Activated CD4-positive, CD25-positive, alpha-beta regulatory T cell treated with anti-CD3 and anti-CD28 coated beads, Interleukin-2, amount 50 U/mL, for 24 hours (primary cell): ENCODE measurements around the gene PRKG1.
A peak's percentile ranks its signal among the peaks of the same experiment; 100 is the strongest.

ENCODE experiments used
- ATAC-seq, 2 donors: fragments of 150-1000 bp; cut with Tn5 transposase; one replicate each; pipeline ENCODE4 v1.10.0; 2021; ENCODE audit warnings: mild to moderate bottlenecking in 1 of 2, moderate library complexity in 1 of 2

PRKG1 gene

DNA sequence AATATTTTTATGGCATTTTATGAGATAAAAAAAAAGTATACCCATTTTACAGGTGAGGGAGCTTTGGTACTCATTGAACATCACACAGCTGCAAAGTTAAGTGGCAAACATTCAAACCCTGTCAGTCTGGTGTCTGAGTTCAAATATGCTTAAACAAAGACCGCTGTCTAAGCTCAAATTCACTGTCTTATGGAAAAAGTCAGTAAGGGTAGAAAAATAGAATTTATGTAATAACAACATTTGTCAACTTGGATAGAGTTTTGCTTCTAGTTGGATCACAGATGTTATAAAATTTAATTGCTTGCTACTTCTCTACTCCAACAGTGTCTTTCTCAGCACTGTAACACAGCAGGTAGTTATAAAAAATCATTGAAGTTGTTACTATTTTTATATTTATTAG is 786.8 kb downstream of the PRKG1 start:
- no peak for ATAC-seq

DNA sequence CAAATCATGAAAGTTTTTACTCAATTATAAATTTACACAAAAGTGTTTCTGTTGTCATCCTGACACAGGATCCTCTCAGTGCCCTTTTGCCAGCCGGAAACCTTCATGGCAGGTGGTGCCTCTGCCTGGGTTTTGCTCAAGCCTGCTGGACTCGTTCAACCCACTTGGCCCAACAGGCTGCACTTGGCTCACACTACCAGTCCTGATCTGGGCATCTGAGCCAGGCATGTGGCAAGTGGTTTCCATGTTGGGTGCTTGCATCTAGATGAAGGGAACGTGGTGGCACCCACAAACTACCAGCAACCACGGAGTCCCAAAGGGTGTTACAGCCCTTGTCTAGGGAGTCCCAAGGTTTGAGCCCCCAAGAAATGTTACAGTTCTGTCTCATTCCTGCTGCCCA is 787.4 kb downstream of the PRKG1 start:
- ATAC-seq: no peak

DNA sequence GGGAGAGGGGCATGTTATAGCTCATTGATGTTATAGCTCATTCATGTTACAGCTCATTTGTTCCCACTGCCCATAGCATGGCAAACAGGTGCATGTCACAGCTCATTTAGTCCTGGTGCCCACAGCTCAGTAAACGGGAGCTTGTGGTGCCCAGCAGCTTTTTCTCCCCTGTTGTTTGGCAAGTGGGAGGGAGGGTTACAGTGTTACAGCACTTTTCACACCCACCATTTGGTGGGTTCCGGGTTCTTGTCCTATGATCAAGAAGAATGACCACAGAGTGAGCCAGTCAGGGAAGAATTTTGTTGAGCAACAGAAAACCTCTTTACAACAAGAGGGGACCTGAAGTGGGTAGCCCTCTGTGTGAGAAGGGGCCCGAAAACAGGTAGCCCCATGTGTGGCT is 787.9 kb downstream of the PRKG1 start:
- ATAC-seq: no peak

DNA sequence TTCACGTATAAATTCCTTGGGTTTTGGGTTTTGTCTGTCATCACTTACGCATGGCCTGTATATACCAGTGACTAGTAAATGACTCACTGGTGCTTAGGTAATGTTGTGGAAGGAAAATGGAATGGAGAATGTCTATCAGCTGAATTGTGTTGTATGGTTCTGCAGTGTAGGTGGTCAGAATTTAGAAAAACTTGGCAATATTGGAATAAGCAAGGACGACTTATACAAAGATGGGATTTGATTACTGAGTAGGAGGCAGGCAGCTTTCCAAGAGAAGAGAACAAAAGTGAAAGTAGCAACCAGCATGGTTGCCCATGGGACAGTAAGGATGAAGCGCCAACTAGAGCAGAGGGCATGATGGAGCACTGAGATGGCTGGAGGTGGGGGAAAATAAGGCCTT is 793.7 kb downstream of the PRKG1 start:
- ATAC-seq: no peak

DNA sequence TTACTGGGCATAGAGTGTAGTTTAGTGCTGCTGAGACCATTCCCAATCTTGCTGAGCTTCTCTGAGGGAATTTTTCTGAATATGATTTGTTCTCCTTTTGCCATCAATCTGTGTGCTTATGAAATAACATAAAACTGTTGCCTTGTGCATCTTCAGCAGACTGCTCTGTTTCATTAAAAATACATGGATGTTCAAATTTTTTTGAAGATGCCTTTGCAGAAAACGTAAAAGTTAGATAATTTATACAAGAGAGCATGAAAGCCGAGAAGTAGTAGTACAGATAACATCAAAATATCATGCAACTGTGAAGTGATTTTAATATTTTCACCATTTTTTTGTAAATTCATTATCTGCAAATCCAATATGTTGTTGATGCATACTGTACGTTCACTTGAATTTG is 799.8 kb downstream of the PRKG1 start:
- ATAC-seq: no peak

DNA sequence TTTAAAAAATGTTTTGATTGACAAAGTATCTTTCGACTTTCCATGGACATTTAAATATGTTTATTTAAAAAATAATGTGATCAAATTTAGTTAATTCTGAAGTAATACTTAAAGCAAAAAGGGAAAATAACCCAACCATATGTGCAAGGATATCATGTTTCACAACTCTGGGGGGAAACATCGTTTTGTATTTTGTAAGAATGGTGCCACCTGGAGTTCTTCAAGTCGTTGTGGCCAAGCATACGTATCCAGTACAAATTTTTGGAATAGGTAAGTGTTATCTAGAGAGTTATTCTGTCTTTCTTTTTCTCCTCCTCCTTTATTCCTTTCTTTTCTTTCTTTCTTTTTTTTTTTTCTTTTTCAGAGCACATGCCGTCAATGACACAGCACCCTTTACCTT is 801.3 kb downstream of the PRKG1 start:
- no peak for ATAC-seq

DNA sequence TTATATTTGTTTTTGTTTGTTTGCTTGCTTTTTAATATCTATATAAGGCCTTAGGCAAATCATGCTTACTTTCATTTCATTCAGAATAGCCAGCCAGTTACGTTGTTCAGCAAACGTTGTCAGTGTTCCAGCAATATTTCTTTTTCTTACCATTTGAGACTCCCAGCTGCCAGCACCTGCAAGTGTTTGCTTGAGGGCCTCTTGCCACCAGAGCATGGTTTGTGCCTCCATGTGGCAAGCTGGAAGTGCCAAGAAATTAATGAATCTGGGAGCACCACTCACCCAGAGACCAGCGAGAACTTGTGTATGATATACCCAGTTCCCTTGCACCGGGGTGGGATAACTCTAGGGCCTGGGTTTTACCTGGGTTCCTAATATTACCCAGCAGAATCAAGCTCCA is 802.2 kb downstream of the PRKG1 start:
- no peak for ATAC-seq

DNA sequence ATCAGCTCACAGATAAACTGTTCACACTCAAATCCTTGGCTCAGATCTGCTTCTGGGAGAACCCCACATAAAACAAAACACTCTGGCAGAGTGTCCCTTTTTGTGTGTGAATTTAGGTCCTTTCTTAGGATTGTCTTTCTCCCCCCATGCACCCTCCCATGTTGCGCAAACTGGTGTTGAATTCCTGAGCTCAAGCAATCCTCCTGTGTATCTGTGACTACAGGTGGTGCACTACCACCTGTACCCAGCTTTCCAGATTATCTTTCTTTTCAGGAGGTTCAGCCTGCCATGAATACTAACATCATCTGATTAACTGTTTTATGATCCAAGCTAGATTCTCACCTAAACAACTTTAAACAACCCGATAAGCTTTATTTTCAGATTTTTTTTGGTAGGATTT is 802.7 kb downstream of the PRKG1 start:
- ATAC-seq: no peak

DNA sequence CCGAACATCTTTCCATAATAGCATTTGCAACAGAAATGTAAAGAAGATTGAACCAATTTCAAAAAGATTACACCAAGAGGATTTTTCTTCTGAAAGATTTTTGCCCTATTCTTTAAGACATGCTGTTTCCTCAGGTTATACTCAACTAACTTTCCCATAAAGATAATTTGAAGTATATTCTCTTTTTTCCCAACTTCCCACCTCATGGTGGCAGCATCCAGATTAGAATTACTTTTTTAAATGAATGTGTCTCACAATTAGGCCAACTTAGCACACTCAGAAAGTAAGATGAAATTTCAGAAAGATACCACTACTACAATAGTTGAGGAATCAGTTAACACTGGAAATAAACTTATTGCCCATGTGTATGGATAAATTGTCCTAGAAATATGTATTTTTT is 803.3 kb downstream of the PRKG1 start:
- ATAC-seq: no peak

DNA sequence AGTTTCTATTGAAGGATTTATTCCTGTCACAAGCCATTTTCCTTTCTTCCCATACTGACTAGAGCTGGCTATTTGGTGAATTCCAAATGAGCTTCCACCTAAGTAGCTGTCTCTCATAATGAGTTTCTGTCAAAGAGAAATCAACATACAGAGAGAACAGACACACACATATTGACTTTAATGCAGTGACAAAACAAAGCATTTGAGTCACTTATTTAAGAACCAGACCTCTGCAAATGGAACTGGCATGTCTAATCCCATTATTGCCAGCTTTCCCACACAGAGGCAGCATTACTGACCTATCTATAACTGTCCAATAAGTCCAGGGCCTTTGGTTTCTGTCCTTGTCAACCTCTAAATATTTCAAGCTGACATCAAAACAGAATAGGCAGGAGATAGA is 804.4 kb downstream of the PRKG1 start:
- no peak for ATAC-seq

DNA sequence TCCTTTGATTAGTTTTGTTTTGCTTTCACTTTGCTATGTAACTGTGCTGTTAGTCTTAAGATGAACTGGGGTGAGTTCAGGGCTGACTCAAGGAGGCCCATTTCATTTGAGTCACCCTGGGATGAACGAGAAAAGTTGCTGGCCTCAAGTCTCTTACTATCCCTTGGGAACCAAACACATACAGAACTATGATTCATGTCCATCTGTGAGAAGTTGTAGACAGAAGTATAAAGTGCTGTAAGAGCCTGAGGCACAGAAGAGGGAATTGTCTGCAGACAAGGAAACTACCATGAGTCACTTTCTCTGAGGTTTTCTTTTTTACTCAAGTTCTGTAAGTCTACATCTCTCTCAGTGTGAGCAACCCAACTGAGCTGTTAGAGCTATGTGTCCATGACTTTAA is 805.0 kb downstream of the PRKG1 start:
- peak; percentile 82 to 85 for ATAC-seq

DNA sequence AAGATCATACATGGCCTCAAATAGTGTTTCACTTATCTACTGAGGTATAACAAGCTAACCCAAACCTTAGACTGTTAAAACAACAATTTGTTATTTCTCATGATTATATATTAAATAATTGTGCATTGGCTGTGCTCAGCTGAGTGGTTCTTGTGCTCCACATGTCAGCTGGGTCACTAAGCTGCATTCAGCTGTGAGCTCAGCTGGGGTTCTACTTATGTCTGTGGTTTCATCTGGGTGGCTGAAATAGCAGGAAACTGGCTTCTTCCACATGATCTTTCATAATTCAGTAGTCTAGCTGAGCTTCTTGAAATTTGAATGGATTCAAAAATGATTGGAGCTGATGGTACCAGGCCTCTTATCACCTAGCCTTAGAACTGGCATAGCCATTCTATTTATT is 806.9 kb downstream of the PRKG1 start:
- no peak for ATAC-seq

DNA sequence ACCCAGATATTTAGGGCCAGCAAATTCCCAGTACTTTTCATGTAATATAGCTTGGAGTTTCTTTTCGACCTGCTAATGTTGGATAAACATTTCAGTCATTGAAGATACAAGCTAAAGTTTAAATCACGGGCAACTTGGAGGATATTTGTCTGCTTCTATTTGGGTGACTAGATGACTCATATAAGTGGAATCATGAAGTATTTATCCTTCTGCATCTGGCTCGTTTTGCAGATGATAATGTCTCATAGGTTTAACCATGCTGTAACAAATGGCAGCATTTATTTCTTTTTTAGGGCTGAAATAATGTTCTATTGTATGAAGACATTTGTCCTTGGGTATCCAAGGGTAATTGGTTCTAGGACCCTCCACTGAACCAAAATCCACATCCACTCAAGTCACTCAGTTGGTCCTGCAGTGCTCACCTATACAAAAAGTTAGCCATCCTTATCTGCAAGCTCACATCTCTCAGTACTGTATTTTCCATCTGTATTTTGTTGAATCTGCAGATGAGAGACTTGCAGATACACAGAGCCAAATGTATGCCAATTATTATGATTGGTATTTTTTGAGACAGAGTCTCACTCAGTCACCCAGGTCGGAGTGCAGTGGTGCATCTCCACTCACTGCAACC is 812.3 kb downstream of the PRKG1 start:
- no peak for ATAC-seq

DNA sequence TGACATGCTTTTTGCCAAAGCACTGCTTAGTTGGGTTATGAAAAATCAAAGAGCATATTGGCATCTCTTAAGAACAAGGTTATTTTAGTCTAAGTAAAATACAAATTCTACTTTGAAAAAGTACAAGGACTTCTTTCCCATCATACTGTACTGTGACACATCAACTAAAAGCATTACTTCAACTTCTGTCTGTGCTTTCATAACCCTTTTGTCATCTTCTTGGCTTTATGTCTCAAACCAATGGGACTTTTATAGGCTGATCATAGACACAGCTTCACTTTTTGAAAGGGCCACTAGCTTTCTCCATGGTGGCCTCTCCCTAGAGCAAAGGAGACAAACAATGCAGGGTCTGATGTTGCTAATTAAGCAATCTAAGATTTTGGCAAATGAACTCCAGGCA is 814.0 kb downstream of the PRKG1 start:
- no peak for ATAC-seq

DNA sequence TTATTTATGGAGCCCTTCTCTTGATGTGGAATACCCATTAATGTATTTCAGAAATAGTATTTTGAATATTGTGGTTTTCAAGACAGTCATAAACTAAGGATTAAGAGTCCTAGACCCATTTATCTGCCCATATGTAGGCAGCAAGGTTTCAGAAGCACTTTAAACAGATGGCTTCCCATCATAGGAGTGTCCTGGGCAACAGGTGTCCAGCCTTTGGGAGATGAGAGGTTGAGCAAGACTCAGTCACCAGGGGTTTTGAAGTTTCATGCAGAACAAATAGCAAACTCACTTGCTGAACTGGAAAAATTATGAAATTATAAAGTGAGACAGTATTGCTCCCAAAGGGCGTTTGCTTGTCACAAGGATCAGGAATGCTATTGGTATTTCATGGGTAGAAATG is 818.0 kb downstream of the PRKG1 start:
- ATAC-seq: no peak

DNA sequence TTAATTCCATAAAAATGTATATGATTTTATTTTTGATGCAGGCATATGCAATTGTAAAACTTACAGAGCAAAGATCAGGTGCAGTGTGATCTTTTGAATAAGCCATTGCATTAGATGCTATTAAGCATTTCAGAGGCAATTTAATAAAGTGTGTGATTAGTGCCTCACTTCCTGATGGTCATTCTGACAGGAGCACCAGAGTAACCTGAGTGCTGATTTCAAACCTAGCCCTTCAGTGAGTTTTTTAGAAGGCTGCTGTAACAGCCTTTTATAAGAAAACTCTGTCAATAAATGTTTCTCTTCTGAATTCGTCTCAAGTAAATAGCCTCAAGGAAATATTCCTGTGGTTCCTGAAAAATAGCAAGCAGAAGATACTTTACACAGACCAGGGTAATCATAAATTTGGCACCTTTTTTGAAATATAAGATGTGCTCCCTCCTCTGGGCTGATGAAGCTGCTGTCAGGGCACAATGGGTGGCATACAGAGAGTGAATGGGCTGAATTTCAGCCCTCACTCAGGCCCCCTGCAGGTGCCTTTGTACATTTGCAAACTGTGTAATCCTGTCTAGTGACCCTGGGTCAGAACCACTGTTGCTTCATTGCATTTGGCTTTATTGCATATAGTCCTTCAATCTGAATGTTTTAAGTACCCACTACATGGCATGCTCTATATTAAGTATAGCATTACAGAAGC is 818.8 kb downstream of the PRKG1 start:
- no peak for ATAC-seq

DNA sequence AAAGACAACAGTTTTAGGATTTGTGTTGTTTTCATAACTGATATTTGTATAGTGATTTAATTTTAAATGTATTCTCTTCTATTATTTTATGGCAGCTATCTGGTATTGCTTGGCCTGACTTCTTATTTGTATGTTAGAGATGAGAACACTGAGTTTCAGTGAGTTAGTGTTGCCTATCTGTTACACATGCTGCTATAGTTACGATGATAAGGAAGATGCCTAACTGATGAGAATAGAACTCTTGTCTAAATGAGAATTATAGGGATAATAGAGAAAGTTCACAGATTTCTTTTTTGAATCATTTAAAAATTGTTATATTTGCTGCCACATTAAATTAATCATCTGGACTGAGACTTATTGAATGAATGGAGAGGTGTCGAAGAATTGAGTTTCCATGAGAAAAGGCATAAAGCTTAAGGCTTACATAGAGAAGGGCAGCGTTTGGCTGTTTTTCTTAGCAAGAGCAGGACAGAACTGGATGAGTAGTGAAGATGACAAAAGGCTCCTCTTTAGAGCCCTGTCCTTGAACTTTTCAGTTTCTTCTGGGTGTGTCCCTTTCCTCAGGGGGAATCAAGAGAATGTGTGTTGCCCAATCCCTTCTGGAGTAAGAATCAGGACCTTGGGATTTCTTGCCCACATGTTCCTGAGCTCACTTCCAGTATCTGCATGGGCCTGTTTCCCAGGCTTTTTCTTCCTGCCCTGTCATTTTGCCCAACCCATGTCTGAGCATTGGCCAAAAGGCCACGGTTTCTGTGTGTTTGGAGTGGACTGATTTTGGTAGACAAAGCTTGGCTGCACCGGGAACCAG is 820.7 kb downstream of the PRKG1 start:
- no peak for ATAC-seq

DNA sequence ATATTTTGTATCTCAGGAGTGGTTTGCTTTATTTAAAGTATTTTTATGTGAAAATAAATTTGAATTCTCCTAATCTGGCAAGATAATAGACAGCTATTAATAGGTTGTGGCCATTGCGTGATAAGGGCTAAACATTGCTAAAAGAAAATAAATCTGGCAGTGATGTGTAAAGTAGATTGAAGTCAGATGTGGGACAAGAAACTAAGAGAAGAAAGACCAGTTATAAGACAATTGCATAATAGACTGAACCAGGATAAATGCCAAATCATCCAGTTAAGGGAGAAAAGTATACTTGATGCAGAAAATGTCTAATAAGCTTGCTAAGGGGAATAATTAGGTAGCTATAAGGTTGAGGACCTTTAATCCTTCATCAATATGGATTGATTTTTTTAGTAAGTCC is 822.6 kb downstream of the PRKG1 start:
- ATAC-seq: no peak

DNA sequence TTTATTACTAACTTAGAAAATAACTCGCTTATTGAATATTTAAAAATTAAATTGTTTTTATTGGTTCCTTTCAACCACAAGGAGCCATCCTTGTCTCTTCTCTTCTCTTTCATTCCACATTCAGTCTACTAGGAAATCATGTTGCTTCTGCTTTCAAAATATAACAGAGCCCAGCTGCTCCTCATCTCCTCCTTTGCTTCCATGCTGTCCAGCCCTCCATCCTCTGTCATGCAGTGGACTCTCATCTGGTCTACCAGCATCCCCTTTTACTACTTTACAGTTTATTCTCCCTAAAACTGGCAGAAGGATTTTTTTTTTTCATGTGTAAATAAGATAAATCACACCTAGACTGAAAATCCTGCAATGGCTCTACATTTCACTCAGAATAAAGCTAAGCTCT is 823.3 kb downstream of the PRKG1 start:
- no peak for ATAC-seq

DNA sequence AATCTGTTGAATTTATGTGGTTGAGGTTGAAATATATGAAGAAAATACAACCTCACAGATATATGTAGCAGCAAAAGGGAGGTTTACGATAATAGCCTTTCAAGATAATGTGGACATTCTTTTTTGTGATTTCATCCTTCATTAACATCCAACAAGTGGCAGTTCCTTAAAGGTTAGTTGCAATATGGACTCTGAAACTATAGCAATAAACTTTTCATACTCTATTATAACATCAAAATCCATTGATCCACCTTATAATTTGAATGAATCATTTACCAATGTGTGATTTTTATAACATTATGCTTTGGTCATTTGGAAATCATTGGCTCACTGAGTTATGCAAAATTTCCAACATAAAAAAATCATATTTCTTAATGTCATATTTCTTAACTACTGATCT is 825.9 kb downstream of the PRKG1 start:
- ATAC-seq: no peak

DNA sequence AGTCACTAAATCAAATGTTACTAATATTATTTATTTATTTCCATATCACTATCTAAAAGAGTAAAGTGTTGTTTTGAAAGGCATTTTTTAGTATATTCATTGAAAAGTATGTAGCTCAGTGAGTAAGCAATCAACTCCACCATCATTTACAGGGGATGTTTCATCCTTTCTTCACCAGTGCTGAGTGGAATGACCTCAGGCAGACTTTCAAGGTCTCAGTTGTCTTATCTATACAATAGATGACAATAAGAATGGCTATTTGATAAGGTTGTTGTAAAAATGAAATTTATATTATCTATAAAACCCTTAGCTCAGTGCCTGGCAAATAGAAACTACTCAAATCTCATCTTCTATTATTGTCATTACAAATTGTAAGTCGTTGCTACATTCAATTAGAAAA is 829.4 kb downstream of the PRKG1 start:
- no peak for ATAC-seq

DNA sequence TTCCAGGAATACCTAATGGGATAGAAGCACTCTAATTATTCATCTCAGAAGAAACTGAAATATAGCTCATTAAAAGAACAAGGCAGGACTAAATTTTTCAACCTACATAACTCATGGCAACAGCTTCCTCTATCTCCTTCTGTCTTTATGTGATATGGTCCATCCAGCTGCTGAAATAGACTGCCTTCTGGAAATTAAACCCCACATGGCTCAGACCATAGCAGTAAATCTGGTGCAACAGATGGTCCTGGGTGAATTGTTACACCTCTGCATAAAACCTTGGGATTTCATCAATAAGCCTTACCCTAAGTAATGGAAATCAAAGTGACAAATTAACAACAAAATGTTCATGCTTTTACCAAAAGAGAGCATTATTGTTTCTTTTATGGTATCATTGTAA is 830.7 kb downstream of the PRKG1 start:
- ATAC-seq: no peak

DNA sequence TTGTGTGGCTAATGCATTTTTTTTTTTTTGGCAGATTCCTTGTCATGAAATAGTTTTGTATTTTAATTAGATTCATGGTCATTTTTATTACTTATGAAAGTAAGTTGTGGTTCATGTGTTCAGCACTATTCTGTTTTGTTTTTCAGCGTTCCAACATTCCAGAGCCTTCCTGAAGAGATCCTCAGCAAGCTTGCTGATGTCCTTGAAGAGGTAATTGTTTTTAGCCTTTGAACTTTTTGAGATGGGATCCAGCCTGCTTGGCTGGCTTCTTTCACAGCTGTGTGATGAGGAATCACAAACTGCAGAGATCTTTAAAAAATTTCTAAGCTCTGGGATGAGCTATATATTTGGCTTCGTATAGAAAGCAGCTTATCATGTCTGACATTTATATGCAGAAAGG is 833.1 kb downstream of the PRKG1 start:
- no peak for ATAC-seq

DNA sequence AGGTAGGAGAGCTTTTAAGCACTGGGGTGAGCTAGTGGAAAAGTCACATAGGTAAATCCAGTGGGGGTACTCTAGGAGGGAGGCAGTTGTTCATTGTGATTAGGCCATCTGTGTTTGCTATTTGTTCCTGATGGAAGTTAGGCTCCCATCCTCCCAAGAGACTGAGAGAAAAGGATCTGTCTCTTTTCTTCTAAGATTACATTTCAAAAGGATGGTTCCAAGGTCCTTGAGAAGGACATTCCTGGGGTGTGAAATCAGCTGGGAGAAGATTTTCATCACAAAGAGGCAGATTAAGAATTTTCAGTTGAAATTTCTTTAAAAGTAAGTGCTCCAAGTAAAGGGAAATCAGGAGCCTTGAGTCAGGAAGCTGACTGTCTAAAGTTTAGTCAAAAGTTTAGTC is 835.9 kb downstream of the PRKG1 start:
- no peak for ATAC-seq
